Tibial artery (tissue), 4 donors: ENCODE data around the gene SIRT3.
"Not testable (repeated sequence)": the region's sequence is repeated elsewhere in the genome, so short reads cannot be mapped to it uniquely, and the experiment has no call there.

ENCODE experiments used
- DNase-seq, 2 donors: peaks; one replicate each; pipeline ENCODE4 v3.0.0-alpha.2; 2019
- H3K27ac ChIP-seq, 2 donors: fragments of 200-600 bp; sonication (generic) in 1 of 2; 1 replicate in 1 of 2; 2 replicates in 1 of 2; pipeline ENCODE4 v1.5.1; 2018 to 2019; ENCODE audit warnings: mild to moderate bottlenecking in 1 of 2
- H3K27me3 ChIP-seq, 2 donors: fragments of 200-600 bp; sonication (generic) in 1 of 2; one replicate each; pipeline versions ENCODE4 v1.5.1 to v1.6.0; 2016 to 2019
- H3K36me3 ChIP-seq, 3 donors: fragments of 200-600 bp; sonication (generic) in 2 of 3; one replicate each; pipeline ENCODE4 v1.5.1; 2016 to 2019; ENCODE audit warnings: mild to moderate bottlenecking in 2 of 3
- H3K4me1 ChIP-seq, 4 donors: fragments of 200-600 bp; sonication (generic) in 2 of 4; 1 replicate in 3 of 4; 2 replicates in 1 of 4; pipeline ENCODE4 v1.5.1; 2016 to 2019
- H3K4me3 ChIP-seq, 2 donors: fragments of 200-600 bp; sonication (generic) in 1 of 2; 1 replicate in 1 of 2; 2 replicates in 1 of 2; pipeline ENCODE4 v1.5.1; 2018 to 2019; ENCODE audit warnings: mild to moderate bottlenecking in 2 of 2
- H3K9me3 ChIP-seq, 3 donors: fragments of 200-600 bp; sonication (generic) in 1 of 3; one replicate each; pipeline ENCODE4 v1.5.1; 2016 to 2019
- intact Hi-C: fragments of 100-400 bp; cut with DNase I; formaldehyde crosslinking; loops from one replicate; pipeline ENCODE4 v1.15.0; 2023; ENCODE audit warnings: low total_unique reads
- TF ChIP-seq, protein P1 (sequence below), 2 experiments: fragments of 200-600 bp in 1 of 2; fragments of 450-650 bp in 1 of 2; IDR thresholded peaks; one replicate each; pipeline ENCODE4 v1.5.1; 2017 to 2019; ENCODE audit warnings: antibody characterized with exemption in 2 of 2, mild to moderate bottlenecking in 1 of 2, moderate library complexity in 1 of 2

SIRT3 gene

DNA sequence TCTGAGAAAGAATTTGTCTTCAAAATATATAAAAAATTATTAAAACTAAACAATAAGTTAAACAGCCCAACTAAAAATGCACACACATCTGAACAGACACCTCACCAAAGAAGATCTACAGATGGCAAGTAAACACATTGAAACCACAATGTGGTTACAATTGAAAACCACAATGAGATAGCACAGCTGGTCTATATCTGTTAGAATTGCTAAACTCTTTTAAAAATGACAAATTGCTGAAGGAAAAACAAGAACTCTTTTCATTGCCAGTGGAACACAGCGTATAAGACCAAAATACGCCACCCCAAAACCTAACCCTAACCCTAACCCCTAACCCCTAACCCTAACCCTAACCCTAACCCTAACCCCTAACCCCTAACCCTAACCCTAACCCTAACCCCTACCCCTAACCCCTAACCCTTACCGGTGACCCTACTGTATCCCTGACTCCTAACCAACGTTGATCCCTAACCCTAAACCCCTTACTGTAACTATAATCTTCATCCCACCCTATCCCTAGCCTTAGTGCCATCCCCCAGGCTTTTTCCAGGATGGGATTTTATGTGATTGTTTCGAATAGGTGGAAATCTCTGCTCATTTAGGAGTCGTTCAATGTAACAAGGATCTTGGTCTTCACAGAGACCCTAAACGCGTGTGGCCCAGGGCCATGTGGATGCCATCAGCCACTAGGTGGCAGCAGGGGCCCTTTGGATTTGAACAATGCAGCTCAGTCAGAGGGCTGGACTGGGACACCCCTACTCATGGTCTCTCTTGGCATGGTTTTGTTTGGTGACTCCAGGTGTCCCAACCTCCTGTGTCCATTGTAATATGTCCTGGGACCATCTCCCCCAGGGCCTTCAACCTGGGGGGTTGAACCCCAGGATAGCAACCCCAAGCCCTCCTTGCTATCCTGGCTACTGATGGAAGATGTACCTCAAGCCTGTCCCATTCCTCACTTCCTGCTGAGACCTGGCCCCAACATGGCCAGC, 44.4 kb downstream of the SIRT3 start:
- H3K4me1 ChIP-seq, H3K27me3 ChIP-seq, H3K9me3 ChIP-seq, H3K4me3 ChIP-seq, intact Hi-C loops, H3K27ac ChIP-seq, H3K36me3 ChIP-seq: not testable (repeated sequence)
- TF ChIP-seq, protein P1, sequence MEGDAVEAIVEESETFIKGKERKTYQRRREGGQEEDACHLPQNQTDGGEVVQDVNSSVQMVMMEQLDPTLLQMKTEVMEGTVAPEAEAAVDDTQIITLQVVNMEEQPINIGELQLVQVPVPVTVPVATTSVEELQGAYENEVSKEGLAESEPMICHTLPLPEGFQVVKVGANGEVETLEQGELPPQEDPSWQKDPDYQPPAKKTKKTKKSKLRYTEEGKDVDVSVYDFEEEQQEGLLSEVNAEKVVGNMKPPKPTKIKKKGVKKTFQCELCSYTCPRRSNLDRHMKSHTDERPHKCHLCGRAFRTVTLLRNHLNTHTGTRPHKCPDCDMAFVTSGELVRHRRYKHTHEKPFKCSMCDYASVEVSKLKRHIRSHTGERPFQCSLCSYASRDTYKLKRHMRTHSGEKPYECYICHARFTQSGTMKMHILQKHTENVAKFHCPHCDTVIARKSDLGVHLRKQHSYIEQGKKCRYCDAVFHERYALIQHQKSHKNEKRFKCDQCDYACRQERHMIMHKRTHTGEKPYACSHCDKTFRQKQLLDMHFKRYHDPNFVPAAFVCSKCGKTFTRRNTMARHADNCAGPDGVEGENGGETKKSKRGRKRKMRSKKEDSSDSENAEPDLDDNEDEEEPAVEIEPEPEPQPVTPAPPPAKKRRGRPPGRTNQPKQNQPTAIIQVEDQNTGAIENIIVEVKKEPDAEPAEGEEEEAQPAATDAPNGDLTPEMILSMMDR (IDR thresholded peaks at IDR 0.05), result peak; percentile 28 to 31
- peak in 1 of 2 donors; percentile 20 for DNase-seq

DNA sequence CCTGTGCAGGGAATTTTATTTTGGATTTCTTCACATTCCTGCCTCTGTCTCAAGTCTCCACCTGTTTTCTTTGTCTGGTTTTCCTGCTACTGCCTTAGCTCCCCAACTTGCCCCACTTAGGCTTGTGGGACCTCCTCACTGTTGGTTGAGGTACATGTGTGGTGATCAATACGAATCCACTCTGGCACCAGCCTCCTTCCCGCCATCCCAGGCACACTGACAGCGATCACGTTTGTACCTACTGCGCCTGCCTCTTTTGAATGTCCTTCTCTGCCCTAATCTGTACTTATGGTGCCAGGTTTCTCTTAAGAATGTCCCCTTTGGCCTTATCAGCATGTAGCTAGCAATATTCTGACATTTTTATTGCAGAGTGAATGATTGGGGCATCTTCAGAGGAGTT, 45.6 kb downstream of the SIRT3 start:
- DNase-seq, result peak in 1 of 2 donors; percentile 64
- H3K36me3 ChIP-seq, H3K27me3 ChIP-seq, H3K4me1 ChIP-seq, H3K4me3 ChIP-seq, H3K9me3 ChIP-seq, H3K27ac ChIP-seq, intact Hi-C loops: not testable (repeated sequence)

DNA sequence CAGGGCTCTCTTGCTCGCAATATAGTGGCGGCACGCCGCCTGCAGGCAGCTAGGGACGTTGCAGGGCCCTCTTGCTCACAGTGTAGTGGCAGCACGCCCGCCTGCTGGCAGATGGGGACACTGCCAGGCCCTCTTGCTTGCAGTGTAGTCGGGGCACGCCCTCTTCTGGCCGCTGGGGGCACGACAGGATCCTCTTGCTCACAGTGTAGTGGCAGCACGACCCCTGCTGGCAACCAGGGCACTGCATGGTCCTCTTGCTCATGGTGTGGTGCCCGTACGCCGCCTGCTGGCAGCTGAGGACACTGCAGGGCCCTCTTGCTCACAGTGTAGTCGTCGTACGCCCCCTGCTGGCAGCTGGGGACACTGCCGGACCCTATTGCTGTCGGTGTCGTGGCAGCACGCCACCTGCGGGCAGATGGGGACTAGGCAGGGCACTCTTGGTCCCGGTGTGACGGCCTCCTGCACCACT, 46.3 kb downstream of the SIRT3 start:
- DNase-seq, result peak; percentile 18 to 62
- H3K27ac ChIP-seq, H3K4me1 ChIP-seq, H3K9me3 ChIP-seq, H3K4me3 ChIP-seq, intact Hi-C loops, H3K27me3 ChIP-seq, H3K36me3 ChIP-seq: not testable (repeated sequence)
- TF ChIP-seq, protein P1 (IDR thresholded peaks at IDR 0.05), result peak in 1 of 2 experiments; percentile 4

DNA sequence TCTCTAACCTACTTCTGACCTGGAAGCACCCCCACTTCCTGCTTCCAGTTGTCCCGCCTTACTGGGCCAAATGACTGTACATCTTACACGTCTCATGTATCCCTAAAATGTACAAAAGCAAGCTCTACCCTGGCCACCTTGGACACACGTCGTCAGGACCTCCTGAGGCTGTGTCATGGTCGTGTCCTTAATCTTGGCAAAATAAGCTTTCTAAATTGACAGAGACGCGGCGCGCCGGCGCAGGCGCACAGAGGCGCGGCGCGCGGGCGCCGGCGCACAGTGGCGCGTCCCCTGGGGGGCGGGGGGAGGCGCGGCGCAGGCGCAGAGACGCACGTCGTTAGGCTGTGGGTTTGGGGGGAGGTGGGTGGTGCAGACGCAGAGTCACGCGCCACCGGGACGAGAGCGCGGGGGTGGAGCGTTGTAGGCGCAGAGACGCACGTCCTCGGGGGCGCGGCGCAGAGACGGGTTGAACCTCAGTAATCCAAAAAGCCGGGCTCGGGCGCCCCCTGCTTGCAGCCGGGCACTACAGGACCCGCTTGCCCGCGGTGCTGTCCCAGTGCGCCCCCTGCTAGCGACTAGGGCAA, 46.9 kb downstream of the SIRT3 start:
- H3K36me3 ChIP-seq, H3K27ac ChIP-seq, DNase-seq, H3K4me1 ChIP-seq, intact Hi-C loops, H3K9me3 ChIP-seq, H3K27me3 ChIP-seq, H3K4me3 ChIP-seq: not testable (repeated sequence)

DNA sequence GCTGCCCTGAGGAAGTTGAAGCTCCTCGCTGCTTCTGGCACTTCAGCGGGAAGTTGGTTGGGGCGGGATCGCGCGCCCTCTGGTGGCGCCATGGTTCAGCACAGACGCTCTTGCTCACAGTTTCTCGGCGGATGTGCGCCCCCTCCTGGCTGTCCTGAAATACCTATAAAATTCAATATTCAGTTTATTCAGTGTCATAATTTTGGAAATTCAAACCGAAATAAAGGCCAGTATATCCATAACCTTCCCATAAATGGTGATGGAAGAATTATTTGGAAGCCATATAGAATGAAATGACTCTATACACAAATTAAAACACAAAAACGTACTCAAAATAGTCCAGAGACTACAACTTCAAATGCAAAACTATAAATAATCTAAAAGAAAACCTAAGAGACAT, 55.9 kb downstream of the SIRT3 start:
- DNase-seq, intact Hi-C loops, H3K27ac ChIP-seq, H3K4me1 ChIP-seq, H3K4me3 ChIP-seq, H3K27me3 ChIP-seq, H3K36me3 ChIP-seq, H3K9me3 ChIP-seq: not testable (repeated sequence)
